Measurements from ENCODE around the gene PLCB4. TPM values are rescaled to one million over a fixed set of nuclear protein-coding genes. Genes with fewer than 3 reads are reported as not detected.

Gene PLCB4
- total RNA-seq, 1 experiment from 2014 or later: 10.1 TPM

DNA sequence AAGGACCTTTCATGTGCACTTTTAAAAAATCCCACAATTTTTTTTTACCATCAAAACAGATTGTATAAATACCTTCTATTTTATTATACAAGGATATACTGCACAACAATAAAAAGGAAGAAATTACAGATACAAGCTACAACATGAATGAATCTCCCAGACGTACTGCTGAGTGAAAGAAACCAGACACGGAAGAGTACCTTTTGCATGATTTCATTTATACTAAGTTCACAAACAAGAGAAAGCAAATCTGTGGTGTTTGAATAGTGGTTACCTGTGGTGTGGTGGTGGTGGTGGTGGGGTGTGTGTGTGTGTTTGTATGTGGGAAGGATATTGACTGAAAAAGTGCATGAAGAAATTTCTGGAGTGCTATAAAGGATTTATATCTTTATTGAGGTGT, 6.8 kb upstream of the PLCB4 start:
- WGBS (ENCODE audit: extremely low coverage, insufficient read length, low lambda C conversion rate): no CpG with 5 or more reads among the region's 2 CpGs
- H4K20me1 ChIP-seq (ENCODE audit: control insufficient read depth, insufficient read depth, insufficient read length): no peaks in the 10 kb centered on the region
- H2BK20ac ChIP-seq (ENCODE audit: low read depth, low read length, poor library complexity, severe bottlenecking): no peak overlapping the region
- H4K91ac ChIP-seq (ENCODE audit: insufficient read length, low read depth, low read length): no peak overlapping the region
- H3K9me3 ChIP-seq (ENCODE audit: control insufficient read depth, low read depth, low read length): no peaks in the 10 kb centered on the region
- Mint-ChIP-seq H3K4me3 (no peak overlapping the region), H3K4me1 (0 out of 4 replicates have a peak, but pooled peaks cover 0 to under 1% of the 10 kb centered on the region in 2 experiments), H3K27me3 (ENCODE audit: low read depth) (no peaks in the 10 kb centered on the region; the same call in 1 of the 2 replicates), H3K9me3 (no peaks in the 10 kb centered on the region), H3K36me3 (ENCODE audit: insufficient read depth in 1 of 3, low read depth in 3 of 3) (no peaks in the 10 kb centered on the region), H3K27ac (no peak overlapping the region)
- no peak overlapping the region for H2BK15ac ChIP-seq (ENCODE audit: low read depth, low read length)
- H3K27ac ChIP-seq (ENCODE audit: insufficient read length, low read depth, low read length): no peak overlapping the region
- H2AFZ ChIP-seq (ENCODE audit: low read length): no peak overlapping the region
- no peak overlapping the region for H2AK5ac ChIP-seq (ENCODE audit: insufficient read length, low read length)
- H4K5ac ChIP-seq (ENCODE audit: insufficient read length, low read depth, low read length): no peak overlapping the region
- H3K27me3 ChIP-seq (ENCODE audit: insufficient read depth, low read length): no peaks in the 10 kb centered on the region
- H3K23ac ChIP-seq (ENCODE audit: insufficient read length, low read depth, low read length): no peak overlapping the region
- H3K18ac ChIP-seq (ENCODE audit: insufficient read length, low read depth, low read length): no peak overlapping the region
- no peak overlapping the region for H3K4me2 ChIP-seq (ENCODE audit: insufficient read depth, insufficient read length, low read length)
- no peak overlapping the region for H3T11ph ChIP-seq (ENCODE audit: low read length)
- H3K4me1 ChIP-seq (ENCODE audit: insufficient read depth, low read length): no peaks in the 10 kb centered on the region
- no peak for DNase-seq
- no peak overlapping the region for H4K8ac ChIP-seq (replicated peaks; ENCODE audit: insufficient read length, low read depth, low read length)
- H2BK120ac ChIP-seq (ENCODE audit: low read depth, low read length, poor library complexity, severe bottlenecking): no peak overlapping the region
- H3K23me2 ChIP-seq (ENCODE audit: insufficient read length, low read depth, low read length, poor library complexity, severe bottlenecking): no peaks in the 10 kb centered on the region
- no peak overlapping the region for H3K14ac ChIP-seq (ENCODE audit: insufficient read depth, low read length)
- no peak overlapping the region for H2BK12ac ChIP-seq (ENCODE audit: insufficient read length, low read depth, low read length)
- H3K4ac ChIP-seq (ENCODE audit: low read depth, low read length): no peak overlapping the region
- TF ChIP-seq, protein P1, sequence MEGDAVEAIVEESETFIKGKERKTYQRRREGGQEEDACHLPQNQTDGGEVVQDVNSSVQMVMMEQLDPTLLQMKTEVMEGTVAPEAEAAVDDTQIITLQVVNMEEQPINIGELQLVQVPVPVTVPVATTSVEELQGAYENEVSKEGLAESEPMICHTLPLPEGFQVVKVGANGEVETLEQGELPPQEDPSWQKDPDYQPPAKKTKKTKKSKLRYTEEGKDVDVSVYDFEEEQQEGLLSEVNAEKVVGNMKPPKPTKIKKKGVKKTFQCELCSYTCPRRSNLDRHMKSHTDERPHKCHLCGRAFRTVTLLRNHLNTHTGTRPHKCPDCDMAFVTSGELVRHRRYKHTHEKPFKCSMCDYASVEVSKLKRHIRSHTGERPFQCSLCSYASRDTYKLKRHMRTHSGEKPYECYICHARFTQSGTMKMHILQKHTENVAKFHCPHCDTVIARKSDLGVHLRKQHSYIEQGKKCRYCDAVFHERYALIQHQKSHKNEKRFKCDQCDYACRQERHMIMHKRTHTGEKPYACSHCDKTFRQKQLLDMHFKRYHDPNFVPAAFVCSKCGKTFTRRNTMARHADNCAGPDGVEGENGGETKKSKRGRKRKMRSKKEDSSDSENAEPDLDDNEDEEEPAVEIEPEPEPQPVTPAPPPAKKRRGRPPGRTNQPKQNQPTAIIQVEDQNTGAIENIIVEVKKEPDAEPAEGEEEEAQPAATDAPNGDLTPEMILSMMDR (conservative IDR thresholded peaks at IDR 0.05): no peak
- H2BK5ac ChIP-seq (ENCODE audit: insufficient read length, low read length): no peak overlapping the region
- no peaks in the 10 kb centered on the region for H3K79me1 ChIP-seq (ENCODE audit: insufficient read depth, low read depth, low read length, poor library complexity, severe bottlenecking)
- H3K56ac ChIP-seq (ENCODE audit: insufficient read length, low read depth, low read length): no peak overlapping the region
- no peaks in the 10 kb centered on the region for H3K79me2 ChIP-seq (ENCODE audit: insufficient read depth, low read length)
- no peak overlapping the region for H3K9ac ChIP-seq (ENCODE audit: extremely low read depth, insufficient read length, low read length)
